IMR-90 (cell line): ENCODE results near the gene RPH3AL. TPM values are rescaled to one million over a fixed set of nuclear protein-coding genes. Genes with fewer than 3 reads are reported as not detected.

Experiments used
- ATAC-seq: fragments of 200-7000 bp; cut with Tn5 transposase; 2 replicates; pipeline ENCODE4 v1.9.1; 2020; ENCODE audit warnings: low read depth, mild to moderate bottlenecking, moderate library complexity
- BruUV-seq: library from RNA; stranded (reverse); fragments of 400-500 nt; replicated peaks from 2 replicates; lab custom pipeline; 2021; lab: Mats Ljungman, UMichigan
- CTCF ChIA-PET: fragments of 300-600 bp; formaldehyde crosslinking; extraction: SDS; loops from one replicate; lab custom pipeline; 2021; ENCODE audit warnings: antibody characterized with exemption; lab: Yijun Ruan, JAX
- POLR2A ChIA-PET: fragments of 300-600 bp; sonication (Branson Sonifier 250); formaldehyde crosslinking; loops from one replicate; lab custom pipeline; 2022; ENCODE audit warnings: antibody characterized with exemption; ENCODE audit not compliant: unreplicated experiment; lab: Charles Lee
- DNase-seq: peaks from one replicate; pipeline ENCODE4 v3.0.0; 2013
- H2AFZ ChIP-seq: replicated peaks from 2 replicates; pipeline ENCODE3; 2013; ENCODE audit warnings: low read length, mild to moderate bottlenecking; ENCODE audit not compliant: poor library complexity
- H2AK5ac ChIP-seq: 2 replicates; pipeline ENCODE4 v1.6.1; 2013; ENCODE audit warnings: low read depth, low read length, inconsistent platforms
- H2AK9ac ChIP-seq: replicated peaks from 2 replicates; pipeline ENCODE3; 2013; ENCODE audit warnings: mild to moderate bottlenecking, low read depth, low read length, moderate library complexity; ENCODE audit not compliant: poor library complexity
- H2BK120ac ChIP-seq: 2 replicates; pipeline ENCODE4 v1.6.1; 2013; ENCODE audit warnings: low read depth, low read length, inconsistent platforms
- H2BK15ac ChIP-seq: 3 replicates; pipeline ENCODE4 v1.6.1; 2013; ENCODE audit warnings: low read depth, low read length, inconsistent platforms
- H2BK20ac ChIP-seq: 2 replicates; pipeline ENCODE4 v1.6.1; 2013; ENCODE audit warnings: low read depth, mild to moderate bottlenecking, inconsistent platforms, low read length, moderate library complexity
- H2BK5ac ChIP-seq: 2 replicates; pipeline ENCODE4 v1.6.1; 2013; ENCODE audit warnings: mild to moderate bottlenecking, low read depth, low read length, inconsistent platforms; ENCODE audit not compliant: poor library complexity, severe bottlenecking
- H3K14ac ChIP-seq: replicated peaks from 2 replicates; pipeline ENCODE4 v1.6.1; 2013; ENCODE audit warnings: low read depth, low read length, inconsistent platforms
- H3K18ac ChIP-seq: 2 replicates; pipeline ENCODE4 v1.6.1; 2013; ENCODE audit warnings: low read depth, low read length, control low read depth
- H3K23ac ChIP-seq: 2 replicates; pipeline ENCODE4 v1.6.1; 2013; ENCODE audit warnings: low read depth, low read length, inconsistent platforms
- H3K27ac ChIP-seq: 2 replicates; pipeline ENCODE4 v1.5.1; 2013; ENCODE audit warnings: mild to moderate bottlenecking, control low read depth, low read length; ENCODE audit not compliant: insufficient read depth
- H3K27me3 ChIP-seq: 2 replicates; pipeline ENCODE4 v1.6.1; 2013; ENCODE audit warnings: low read length; ENCODE audit not compliant: control insufficient read depth, insufficient read depth
- H3K36me3 ChIP-seq: 2 replicates; pipeline ENCODE4 v1.6.1; 2013; ENCODE audit warnings: low read length, mixed read lengths; ENCODE audit not compliant: control insufficient read depth, insufficient read depth
- H3K4ac ChIP-seq: 2 replicates; pipeline ENCODE4 v1.6.1; 2013; ENCODE audit warnings: low read depth, low read length, inconsistent platforms
- H3K4me1 ChIP-seq: 2 replicates; pipeline ENCODE4 v1.6.1; 2013; ENCODE audit warnings: low read length, mixed read lengths; ENCODE audit not compliant: control insufficient read depth, insufficient read depth
- H3K4me2 ChIP-seq: 2 replicates; pipeline ENCODE4 v1.6.1; 2013; ENCODE audit warnings: low read depth, mild to moderate bottlenecking, control low read depth, low read length, moderate library complexity
- H3K4me3 ChIP-seq: 2 replicates; pipeline ENCODE4 v1.5.1; 2013; ENCODE audit warnings: low read depth, mild to moderate bottlenecking, control low read depth, low read length, moderate library complexity; ENCODE audit not compliant: insufficient read depth
- H3K56ac ChIP-seq: 2 replicates; pipeline ENCODE4 v1.6.1; 2013; ENCODE audit warnings: low read length, inconsistent platforms; ENCODE audit not compliant: insufficient read depth; ENCODE audit errors: extremely low read depth
- H3K79me1 ChIP-seq, 2 experiments: 2 replicates each; pipeline ENCODE4 v1.6.1; 2013; ENCODE audit warnings: low read length in 2 of 2, inconsistent platforms in 1 of 2, low read depth in 1 of 2
- H3K9ac ChIP-seq: 2 replicates; pipeline ENCODE4 v1.6.1; 2013; ENCODE audit warnings: low read depth, low read length, control low read depth
- H3K9me1 ChIP-seq: 2 replicates; pipeline ENCODE4 v1.6.1; 2013; ENCODE audit warnings: low read length, inconsistent platforms; ENCODE audit not compliant: insufficient read depth
- H3K9me3 ChIP-seq: 2 replicates; pipeline ENCODE4 v1.6.1; 2013; ENCODE audit warnings: low read length; ENCODE audit not compliant: control insufficient read depth, insufficient read depth
- H4K20me1 ChIP-seq: 2 replicates; pipeline ENCODE4 v1.6.1; 2013; ENCODE audit warnings: low read length, inconsistent platforms; ENCODE audit not compliant: insufficient read depth
- H4K5ac ChIP-seq: 2 replicates; pipeline ENCODE4 v1.6.1; 2013; ENCODE audit warnings: mild to moderate bottlenecking, low read depth, low read length, control low read depth
- H4K8ac ChIP-seq, 2 experiments: 2 replicates each; pipeline ENCODE4 v1.6.1; 2013; ENCODE audit warnings: low read depth in 2 of 2, low read length in 2 of 2, control low read depth in 1 of 2, inconsistent platforms in 1 of 2
- H4K91ac ChIP-seq: 2 replicates; pipeline ENCODE4 v1.6.1; 2013; ENCODE audit warnings: low read depth, low read length, inconsistent platforms; ENCODE audit not compliant: insufficient read depth
- BHLHE40 ChIP-seq: fragments of 150-350 bp; IDR thresholded peaks from 2 replicates; pipeline ENCODE4 v1.6.1; 2016; ENCODE audit warnings: mild to moderate bottlenecking, low read depth, low read length
- CEBPB ChIP-seq: IDR thresholded peaks from 2 replicates; pipeline ENCODE4 v1.6.1; 2012; ENCODE audit warnings: low read depth, low read length, improper control_type of control experiment
- CTCF ChIP-seq: conservative IDR thresholded peaks from 2 replicates; pipeline ENCODE4 v1.5.1; 2012; ENCODE audit warnings: mild to moderate bottlenecking, low read depth, low read length, improper control_type of control experiment
- FOS ChIP-seq: fragments of 150-350 bp; IDR thresholded peaks from 2 replicates; pipeline ENCODE4 v1.6.1; 2016; ENCODE audit warnings: low read depth, low read length
- MAZ ChIP-seq: IDR thresholded peaks from 2 replicates; pipeline ENCODE4 v1.6.1; 2012; ENCODE audit warnings: low read depth, mild to moderate bottlenecking, low read length, improper control_type of control experiment, moderate library complexity, borderline replicate concordance
- MXI1 ChIP-seq: IDR thresholded peaks from 2 replicates; pipeline ENCODE4 v1.6.1; 2012; ENCODE audit warnings: low read depth, mild to moderate bottlenecking, low read length, moderate library complexity, borderline replicate concordance
- POLR2A ChIP-seq: IDR thresholded peaks from 2 replicates; pipeline ENCODE4 v1.6.1; 2012; ENCODE audit warnings: mild to moderate bottlenecking, low read depth, low read length
- RAD21 ChIP-seq: IDR thresholded peaks from 2 replicates; pipeline ENCODE4 v1.6.1; 2012; ENCODE audit warnings: low read length, improper control_type of control experiment
- RFX5 ChIP-seq: IDR thresholded peaks from 2 replicates; pipeline ENCODE4 v1.8.0; 2012; ENCODE audit warnings: low read depth, mild to moderate bottlenecking, low read length, moderate library complexity
- WGBS, 2 experiments: methylation state at CpG; one replicate each; pipeline versions ENCODE4 v1.1.5 to v1.1.7; 2013; ENCODE audit warnings: missing lambda C conversion rate in 2 of 2; ENCODE audit not compliant: insufficient read length in 1 of 2; ENCODE audit errors: extremely low coverage in 2 of 2; 5-methylcytosine and 5-hydroxymethylcytosine counted together
- dilution Hi-C: fragments of 300-500 bp; cut with HindIII; formaldehyde crosslinking; loops from one replicate; pipeline ENCODE4 v1.14.3; 2018; ENCODE audit warnings: low sequenced_read_pairs; ENCODE audit not compliant: unreplicated experiment
- in situ Hi-C: fragments of 300-500 bp; cut with MboI; formaldehyde crosslinking; loops from 3 replicates; pipeline ENCODE4 v1.14.3; 2019; ENCODE audit warnings: low sequenced_read_pairs, inconsistent platforms, mixed read lengths
- intact Hi-C: fragments of 100-400 bp; cut with micrococcal nuclease; formaldehyde crosslinking; loops from 2 replicates; pipeline ENCODE4 v1.10.0; 2022
- polyA plus RNA-seq, 3 experiments: library from polyadenylated mRNA; depleted of rRNA; stranded (reverse); fragments of >200 nt; gene quantifications; 2 replicates each; pipeline ENCODE4 v1.2.3, GENCODE V29; 2012; ENCODE audit warnings: low replicate concordance in 1 of 3
- total RNA-seq: library from RNA; depleted of rRNA; stranded (reverse); fragments of >200 nt; gene quantifications from 2 replicates; pipeline ENCODE4 v1.2.3, GENCODE V29; 2012
- TF ChIP-seq, protein P1 (sequence below): fragments of 150-350 bp; IDR thresholded peaks from 2 replicates; pipeline ENCODE4 v1.6.1; 2016; ENCODE audit warnings: low read depth, mild to moderate bottlenecking, low read length, moderate library complexity, borderline replicate concordance

Gene RPH3AL
- total and polyA plus RNA-seq, 2 of the 4 experiments (the other 2 are of a cell fraction), result 1.8 to 2.5 TPM

DNA sequence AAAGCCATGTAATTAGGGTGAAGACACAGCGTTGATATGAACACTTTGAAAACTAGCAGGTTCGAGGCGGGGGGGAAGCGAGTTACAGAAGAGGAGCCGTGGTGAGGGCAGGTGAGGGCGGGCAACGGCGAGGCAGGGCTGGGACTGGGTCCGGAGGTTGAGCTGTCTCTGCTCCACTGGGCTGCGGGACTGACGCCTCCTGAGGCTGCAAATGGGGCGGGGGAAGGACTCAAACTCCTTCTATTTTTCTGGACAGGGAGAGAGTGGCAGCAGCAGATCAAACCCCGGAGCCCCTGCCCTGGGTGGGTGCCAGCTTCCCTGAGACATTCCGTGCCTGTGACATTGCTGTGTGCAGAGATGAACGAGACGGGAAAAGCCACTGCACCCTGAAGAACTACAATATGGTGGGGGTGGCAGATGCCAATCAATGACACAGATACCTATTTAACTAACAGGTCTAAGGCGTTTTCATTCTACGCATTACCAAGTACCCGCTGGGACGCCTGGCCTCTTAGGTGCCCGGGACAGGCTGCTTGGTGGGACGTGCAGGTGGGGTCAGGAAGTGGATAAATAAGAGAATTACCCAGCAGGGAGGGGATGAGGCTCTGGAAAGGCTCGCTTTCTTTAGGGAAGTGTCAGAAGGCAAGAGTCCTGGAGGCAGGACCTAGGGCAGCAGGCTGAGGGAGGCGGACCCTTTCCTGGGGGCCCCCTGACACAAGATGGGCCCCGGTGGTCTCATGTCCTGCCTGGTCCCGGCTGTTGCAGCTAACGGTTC, 30.4 kb downstream of the RPH3AL start:
- Histone ChIP-seq H3K4me2 (no peak overlapping the region), H3K23ac (no peak overlapping the region), H3K36me3 (no peaks in the 10 kb centered on the region), H3K4ac (no peak overlapping the region), H2BK5ac (no peak overlapping the region), H2AFZ (no peak overlapping the region), H2BK120ac (no peak overlapping the region), H3K4me3 (no peak overlapping the region), H3K9me1 (no peaks in the 10 kb centered on the region), H3K9ac (no peak overlapping the region), H3K14ac (no peak overlapping the region), H2BK20ac (no peak overlapping the region), H3K56ac (no peak overlapping the region), H2AK5ac (no peak overlapping the region), H2BK15ac (no peak overlapping the region), H3K18ac (no peak overlapping the region), H4K20me1 (no peaks in the 10 kb centered on the region), H4K5ac (no peak overlapping the region), H4K8ac (no peak overlapping the region), H3K9me3 (no peaks in the 10 kb centered on the region; the same call in 1 of the 2 replicates), H2AK9ac (no peak overlapping the region), H3K79me1 (no peaks in the 10 kb centered on the region), H3K27ac (no peak overlapping the region), H3K27me3 (peaks cover 33% of the 10 kb centered on the region), H4K91ac (no peak overlapping the region), H3K4me1 (no peaks in the 10 kb centered on the region)
- dilution Hi-C loops, result no loop called here
- DNase-seq (no peak), ATAC-seq (no peak)
- WGBS, 2 experiments, result 36% methylated on average over 8 of the region's 27 CpGs; no CpG with 5 or more reads in 1 of the 2 experiments
- ChIA-PET POLR2A (no interaction called here), CTCF (no interaction called here)
- intact Hi-C loops, result no loop called here
- in situ Hi-C loops, result no loop called here
- no peak for TF ChIP-seq RAD21
- TF ChIP-seq, protein P1, sequence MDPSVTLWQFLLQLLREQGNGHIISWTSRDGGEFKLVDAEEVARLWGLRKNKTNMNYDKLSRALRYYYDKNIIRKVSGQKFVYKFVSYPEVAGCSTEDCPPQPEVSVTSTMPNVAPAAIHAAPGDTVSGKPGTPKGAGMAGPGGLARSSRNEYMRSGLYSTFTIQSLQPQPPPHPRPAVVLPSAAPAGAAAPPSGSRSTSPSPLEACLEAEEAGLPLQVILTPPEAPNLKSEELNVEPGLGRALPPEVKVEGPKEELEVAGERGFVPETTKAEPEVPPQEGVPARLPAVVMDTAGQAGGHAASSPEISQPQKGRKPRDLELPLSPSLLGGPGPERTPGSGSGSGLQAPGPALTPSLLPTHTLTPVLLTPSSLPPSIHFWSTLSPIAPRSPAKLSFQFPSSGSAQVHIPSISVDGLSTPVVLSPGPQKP, result no peak
- no peak for TF ChIP-seq FOS
- no peak for TF ChIP-seq MXI1
- no peak for TF ChIP-seq MAZ
- no peak for TF ChIP-seq CEBPB
- TF ChIP-seq RFX5, result no peak
- TF ChIP-seq POLR2A, result no peak
- TF ChIP-seq CTCF, result no peak
- no peak for TF ChIP-seq BHLHE40
- no TSS peak for BruUV-seq
